HL-60/S4 (cell line): ENCODE data around the gene CERKL.

Experiments used
- in situ Hi-C: fragments of 300-500 bp; cut with MboI; formaldehyde crosslinking; loops from 2 replicates; pipeline ENCODE4 v1.14.3; 2022; ENCODE audit warnings: low sequenced_read_pairs

Gene CERKL

DNA sequence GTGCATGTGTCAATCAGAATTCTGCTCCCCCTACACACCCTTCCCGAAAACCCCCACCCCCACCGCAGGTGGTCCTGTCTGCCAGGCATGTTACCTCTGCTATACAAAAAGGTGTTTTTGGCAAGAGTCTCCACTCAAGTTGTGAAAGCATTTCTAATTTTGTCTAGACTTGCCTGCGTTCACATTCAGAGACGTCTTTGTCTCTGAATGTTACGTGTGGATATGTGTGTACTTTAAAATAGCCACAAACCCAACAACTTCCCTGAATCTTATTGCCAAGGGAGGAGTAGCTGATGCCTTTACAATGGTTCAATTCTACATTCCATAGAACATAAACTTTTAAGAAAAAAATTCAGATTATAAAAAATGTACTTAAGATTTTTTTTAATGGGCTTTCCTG, 133.1 kb downstream of the CERKL start:
- in situ Hi-C loops, result no loop called here

DNA sequence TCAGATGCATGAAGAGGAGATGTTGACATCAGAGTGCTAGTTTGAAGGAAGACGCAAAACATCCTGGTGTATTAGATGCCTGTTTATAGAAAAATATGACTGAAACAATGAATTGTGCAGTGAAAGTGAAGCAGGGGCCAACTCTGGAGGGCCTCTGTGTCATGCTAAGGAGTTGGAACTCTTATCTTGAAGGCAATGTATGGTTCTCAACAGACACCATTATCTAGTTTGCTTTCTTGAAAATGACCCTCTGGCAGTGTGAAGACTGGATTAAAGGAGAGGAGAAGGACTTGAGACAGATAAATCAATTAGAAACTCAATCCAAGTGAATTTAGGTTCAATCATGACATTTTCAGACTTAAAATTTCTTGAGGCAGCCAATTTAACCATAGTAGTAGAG, 136.7 kb downstream of the CERKL start:
- in situ Hi-C loops, result no loop called here

DNA sequence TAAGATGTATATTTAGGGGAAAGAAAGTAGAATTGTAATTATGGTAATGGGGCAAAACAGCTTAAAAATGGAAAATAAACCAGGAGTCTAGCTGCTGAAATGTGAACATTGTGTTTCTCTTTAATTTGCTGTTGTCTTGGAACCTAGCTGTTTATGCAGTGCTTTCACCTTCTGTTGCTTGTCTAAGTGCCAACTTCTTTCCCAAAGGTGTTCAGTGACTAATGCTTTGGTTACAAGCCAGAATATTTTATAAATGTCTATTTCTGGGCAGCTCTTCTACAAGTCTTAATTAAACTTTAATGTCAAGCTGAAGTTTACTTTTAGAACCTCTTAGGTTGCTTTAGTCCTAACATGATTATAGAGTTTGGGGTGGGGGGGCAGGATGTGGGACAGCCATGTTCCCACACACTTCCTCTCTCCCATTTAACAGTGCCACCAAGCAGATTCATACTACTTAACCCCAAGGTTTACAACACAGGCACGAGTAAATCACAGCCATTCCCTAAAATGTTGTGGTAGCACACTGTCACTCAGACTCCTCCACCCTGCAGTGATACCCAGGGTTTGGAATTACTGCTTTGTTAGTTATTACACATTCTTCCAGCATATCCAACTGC, 139.1 kb downstream of the CERKL start:
- in situ Hi-C loops, result no loop called here

DNA sequence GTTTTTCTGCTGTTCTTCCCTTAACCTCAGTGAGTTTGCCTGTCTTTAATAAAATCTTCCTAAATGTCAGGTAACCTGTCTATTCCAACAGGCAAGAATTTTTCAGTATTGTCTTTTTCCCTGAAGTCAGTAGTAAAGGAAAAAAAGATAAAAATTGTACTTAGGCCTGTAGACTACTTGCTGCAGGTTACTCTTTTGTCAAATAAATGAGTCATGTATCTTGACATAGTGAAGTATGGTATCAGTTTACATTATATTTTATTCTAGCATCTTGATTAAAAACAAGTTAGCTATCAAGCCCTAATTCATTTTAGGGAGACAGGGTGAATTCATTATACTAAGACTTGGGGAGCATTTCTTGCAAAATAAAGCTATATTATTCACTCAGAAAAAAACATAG, 139.9 kb downstream of the CERKL start:
- in situ Hi-C loops, result no loop called here

DNA sequence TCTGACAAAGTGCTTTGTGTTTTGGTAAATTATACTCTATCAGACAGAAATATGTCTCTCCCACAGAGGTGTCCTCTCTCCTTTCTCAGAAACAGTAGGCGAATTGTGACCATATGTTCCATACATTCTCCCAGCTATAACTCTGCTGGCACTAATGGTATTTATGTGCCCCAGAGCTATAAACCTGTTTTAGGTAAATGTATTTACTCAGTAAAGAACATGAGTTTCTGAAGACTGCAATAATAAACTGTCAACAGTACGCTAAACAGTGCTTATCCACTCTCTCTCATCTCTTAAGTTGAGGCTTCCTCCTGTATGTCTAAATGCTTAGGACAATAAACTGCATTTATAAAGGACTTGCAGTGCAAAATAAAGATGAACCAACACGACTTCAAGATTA, 141.2 kb downstream of the CERKL start:
- in situ Hi-C loops, result no loop called here

DNA sequence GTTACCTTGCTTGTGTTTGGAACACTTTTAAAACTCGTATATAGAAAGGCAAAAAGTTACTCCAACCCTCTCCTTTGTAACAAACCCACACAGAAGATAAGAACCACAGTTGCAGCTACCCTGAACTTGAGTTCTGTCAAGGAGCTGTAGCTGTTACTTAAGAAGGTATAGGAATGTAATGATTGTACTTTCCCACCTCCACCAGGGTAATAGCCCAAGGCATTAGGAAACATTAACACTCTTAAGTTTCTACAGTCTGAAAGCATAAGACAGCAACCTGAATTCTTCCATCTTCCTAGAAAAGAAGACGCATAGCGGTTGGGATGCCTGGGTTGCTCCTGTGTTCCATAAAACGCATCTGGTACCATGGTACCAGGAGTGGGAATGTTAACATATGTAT, 156.7 kb downstream of the CERKL start:
- in situ Hi-C loops, result no loop called here

DNA sequence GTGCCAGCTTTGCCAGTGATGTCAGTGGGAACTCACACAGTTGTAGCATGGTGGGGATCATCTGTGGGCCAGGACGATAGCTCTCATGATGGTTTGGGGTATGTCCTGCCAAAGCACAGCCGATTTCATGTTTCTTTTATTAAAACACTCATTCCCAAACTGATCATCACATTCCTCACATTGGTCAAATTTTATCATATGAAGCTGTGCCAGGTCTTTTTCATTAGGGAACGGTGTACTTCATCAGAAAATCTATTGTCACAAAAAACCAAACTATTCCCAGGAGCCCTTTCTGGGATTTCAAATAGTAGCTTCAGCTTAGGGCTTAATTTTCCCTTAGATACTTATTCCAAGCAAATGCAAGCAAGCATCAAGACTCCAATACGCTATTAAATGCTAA, 157.7 kb downstream of the CERKL start:
- in situ Hi-C loops, result no loop called here
